Stimulated activated CD8-positive, alpha-beta memory T cell treated with anti-CD3 and anti-CD28 coated beads, Interleukin-4, amount 100 ng/mL, for 24 hours (primary cell): ENCODE measurements around the gene KRTAP10-2.

Experiments used
- DNase-seq: peaks from one replicate; pipeline ENCODE4 v3.0.0-alpha.2; 2020; ENCODE audit warnings: low read depth

KRTAP10-2 gene

GRCh38 chr21:44539991-44540666, 11.2 kb downstream of the KRTAP10-2 start, which contains the start of gene KRTAP10-1:
TSS of gene KRTAP10-1 (minus strand) at chr21:44540195. CDS start at chr21:44540150, 45 bp downstream.
- no peak for DNase-seq

GRCh38 chr21:44539046-44539445, 12.3 kb downstream of the KRTAP10-2 start:
- no peak for DNase-seq

- DNase-seq, result no peak
Measured at GRCh38 chr21:44537930-44538911, 13.1 kb downstream of the KRTAP10-2 start.

DNA sequence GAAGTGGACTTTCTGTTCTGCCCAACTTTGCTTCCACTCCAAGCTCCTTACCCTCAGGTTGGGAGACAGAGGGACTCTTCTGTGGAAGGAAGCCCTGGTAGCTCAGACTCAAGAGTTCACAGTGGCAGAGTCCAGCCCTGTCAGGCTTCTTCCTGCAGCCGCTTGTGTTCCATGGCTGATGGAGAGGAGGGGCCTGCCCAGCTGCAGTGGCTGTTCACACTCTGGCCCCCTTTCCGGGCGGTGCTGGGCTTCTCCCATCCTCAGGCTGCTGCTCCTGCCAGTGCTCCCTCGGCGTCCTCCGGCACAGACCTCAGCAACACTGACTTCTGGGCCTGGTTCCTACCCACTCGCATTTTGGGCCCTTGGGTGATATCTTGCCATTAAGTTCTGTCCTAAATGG, 15.3 kb downstream of the KRTAP10-2 start:
- no peak for DNase-seq

GRCh38 chr21:44534688-44535087, 16.6 kb downstream of the KRTAP10-2 start:
- DNase-seq, result no peak

GRCh38 chr21:44533891-44534627, 17.2 kb downstream of the KRTAP10-2 start:
- DNase-seq, result no peak

GRCh38 chr21:44533121-44533890, 18.0 kb downstream of the KRTAP10-2 start:
- DNase-seq, result no peak

DNA sequence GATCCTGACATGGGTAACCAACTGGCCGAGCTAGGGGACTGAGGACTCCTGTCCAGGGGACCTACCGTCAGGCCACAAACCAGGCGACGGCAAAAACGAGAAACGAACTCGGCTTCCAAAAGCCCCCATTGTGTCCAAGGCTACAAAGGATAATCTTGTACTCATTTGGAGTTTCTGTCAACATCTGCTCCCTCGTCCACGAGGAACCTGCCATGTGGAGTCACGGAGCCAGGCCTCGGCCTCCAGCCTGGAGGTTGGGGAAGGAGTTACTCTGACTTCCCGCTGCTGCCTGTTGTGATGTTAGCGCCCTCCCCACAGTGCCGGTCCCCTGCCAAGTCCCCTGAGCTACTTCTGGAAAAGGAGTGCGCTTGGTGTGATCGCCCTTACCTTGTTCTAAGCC, 18.6 kb downstream of the KRTAP10-2 start:
- DNase-seq, result no peak

- DNase-seq, result no peak
Measured at GRCh38 chr21:44531606-44532564, 19.4 kb downstream of the KRTAP10-2 start.

- no peak for DNase-seq
Measured at GRCh38 chr21:44530903-44531605, 20.3 kb downstream of the KRTAP10-2 start.

DNA sequence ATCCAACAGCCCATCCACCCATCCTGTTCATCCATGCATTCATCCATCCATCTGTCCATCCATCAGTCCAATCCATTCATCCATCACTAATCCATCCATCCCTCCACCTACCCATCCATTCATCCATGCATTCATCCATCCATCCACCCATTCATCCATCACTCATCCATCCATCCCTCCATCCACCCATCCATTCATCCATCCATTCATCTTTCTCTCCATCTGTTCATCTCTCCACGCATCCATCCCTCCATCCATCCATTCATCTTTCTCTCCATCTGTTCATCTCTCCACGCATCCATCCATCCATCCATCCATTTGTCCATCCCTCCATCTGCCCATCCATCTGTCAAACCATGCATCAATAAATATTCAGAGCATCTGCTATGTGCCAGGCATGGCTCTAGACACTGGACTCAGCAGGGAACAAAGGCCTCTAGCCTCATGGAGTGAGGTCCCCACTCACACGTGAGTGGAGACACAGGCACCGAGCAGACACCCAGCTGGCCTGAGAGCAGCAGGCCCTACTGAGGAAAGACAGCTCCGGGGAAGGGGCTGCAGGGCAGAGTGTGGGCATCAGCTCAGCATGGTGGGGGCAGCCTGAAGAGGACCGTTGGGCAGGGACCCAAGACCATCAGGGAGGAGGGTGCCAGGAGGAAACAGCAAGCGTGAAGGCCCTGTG, 20.9 kb downstream of the KRTAP10-2 start:
- DNase-seq, result no peak

GRCh38 chr21:44529503-44530125, 21.7 kb downstream of the KRTAP10-2 start:
- DNase-seq, result no peak

DNA sequence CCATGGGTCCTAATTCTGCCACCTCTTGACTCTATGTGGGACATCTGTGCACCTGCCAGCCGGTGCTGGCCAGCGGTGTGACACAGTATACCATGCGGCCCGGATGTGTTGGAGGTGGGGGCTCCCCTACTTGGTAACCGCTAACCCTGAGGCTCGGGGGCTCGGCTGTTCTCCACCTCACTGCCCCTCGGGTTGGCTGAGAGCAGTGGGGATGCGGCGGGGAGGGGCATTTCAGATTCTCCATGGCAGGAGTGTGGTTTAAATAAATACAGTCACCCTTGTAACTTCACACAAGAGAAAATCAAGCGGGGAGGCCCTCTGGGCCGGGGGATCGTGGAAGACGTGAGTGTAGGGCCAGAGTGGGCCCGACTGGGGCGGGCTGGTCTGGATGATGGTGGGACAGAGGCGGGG, 22.3 kb downstream of the KRTAP10-2 start:
- DNase-seq, result no peak

- DNase-seq, result no peak
Measured at GRCh38 chr21:44528634-44528995, 22.7 kb downstream of the KRTAP10-2 start.

- no peak for DNase-seq
Measured at GRCh38 chr21:44527983-44528633, 23.2 kb downstream of the KRTAP10-2 start.

GRCh38 chr21:44527156-44527982, 23.9 kb downstream of the KRTAP10-2 start:
- no peak for DNase-seq
